ENCODE results near the gene HK3.
A peak's percentile ranks its signal among the peaks of the same experiment; 100 is the strongest.

Gene HK3

DNA sequence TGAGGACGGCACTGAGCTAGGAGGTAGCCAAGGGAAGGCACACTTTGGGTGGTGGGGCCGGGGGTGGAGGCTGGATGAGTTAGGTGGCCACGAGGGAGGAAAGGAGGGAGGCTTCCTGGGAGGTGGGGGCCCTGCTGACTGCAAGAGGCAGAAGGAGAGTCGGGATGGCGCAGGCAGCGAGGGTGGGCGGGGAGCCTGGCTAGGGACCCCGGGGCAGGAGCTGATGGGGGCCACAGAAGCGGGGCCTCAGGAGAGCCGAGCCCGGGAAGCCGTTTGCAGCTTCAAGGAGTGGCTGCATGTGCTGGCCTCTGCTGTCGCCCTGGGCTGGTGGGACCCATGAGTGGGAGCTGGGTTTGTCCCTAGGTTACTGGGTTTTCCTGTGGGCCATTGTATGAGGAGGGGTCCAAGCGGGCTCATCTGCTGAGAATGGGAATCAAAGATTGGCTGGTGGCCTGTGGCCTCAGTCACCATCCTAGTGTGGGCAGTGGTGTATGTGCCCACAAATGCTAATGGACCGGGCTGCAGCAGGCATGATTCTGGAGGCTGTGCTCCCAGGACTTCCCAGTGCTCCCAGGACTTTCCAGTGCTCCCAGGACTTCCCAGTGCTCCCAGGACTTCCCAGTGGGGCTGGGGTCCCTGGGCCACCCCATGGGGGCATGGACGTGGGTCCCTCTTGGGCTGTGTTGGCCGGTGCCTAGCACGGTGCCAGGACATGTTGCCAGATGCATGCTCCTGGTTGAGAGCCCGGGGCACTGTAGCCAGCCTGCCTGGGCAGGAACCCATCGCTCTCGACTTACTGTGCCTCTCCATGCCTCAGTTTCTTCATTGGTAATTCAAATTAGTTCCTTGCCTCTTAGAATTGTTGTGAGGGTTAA is 48.5 kb downstream of the HK3 start:
- DNase-seq: no peak

DNA sequence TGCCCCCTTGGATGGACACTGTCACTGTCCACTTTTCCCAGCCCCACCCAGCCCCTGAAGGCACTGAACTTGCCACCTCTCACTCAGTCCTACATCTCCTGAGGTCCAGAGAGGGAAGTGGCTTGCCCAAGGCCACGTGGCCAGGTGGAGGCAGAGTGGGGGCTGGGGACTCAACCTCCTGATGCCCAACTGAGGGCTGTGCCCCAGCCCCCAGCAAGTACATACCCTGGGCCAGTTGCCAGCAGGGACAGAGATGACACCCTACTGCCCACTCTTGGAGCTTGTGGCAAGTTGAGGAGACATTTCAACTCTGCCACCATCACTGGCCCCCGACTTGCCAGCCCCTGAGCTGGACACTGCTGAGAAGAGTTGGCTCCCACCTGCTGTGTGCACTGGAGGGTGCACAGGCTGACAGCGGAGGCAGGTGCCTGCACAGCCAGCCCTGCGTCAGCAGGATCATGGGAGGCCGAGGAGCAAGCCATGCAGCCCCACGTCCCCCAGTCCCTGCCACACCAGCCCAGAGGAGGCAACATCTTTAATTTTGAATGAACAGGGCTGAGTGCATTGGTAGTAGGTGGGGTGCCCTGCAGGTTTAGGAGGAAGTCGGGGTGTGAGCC is 49.4 kb downstream of the HK3 start:
- no peak for DNase-seq

DNA sequence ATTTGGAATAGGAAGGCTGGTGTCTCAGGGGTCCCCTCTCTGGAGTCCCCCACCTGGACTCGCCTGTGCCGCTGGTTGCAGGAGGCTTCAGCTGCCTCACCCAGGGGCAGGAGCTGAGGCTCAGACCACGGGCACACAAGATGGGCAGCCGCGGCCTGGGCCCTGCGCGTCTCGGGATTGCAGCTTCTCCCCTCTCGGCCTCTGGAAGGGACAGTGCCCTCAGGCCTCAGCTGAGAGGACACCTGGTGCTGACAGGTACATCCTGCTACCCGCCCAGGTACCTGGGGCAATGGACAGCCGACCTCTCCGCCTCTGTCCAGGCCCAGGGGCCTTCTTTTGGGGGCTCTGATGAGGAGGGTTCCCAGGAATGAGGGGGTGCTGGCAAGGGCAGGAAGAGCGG is 50.5 kb downstream of the HK3 start:
- no peak for DNase-seq

DNA sequence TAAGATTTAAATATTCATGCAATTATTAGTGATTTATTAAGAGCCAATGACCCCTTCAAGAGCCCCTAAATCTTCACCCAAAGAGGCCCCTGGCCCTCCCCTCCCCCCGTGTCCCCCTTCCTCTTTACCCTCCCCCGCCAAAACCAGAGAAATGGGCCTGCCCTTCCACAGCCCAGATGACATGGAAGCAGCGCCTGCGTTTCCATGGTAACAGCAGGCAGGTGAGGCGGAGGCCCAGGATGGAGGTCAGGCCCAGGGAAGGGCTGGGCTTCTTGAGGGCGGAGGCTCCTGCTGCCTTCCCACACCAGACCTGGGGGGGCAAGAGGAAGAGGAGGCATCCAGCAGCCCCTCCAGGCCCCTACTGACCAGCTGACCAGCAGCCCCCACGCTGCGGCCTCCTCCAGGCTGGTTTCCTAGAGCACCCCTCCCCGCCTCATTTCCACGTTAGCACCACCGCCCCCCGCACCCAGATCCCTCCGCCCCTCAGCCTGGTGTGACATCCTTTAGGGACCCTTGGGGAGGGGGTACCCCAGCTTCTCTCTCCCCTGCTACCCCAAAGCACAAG is 51.3 kb downstream of the HK3 start:
- no peak for DNase-seq

DNA sequence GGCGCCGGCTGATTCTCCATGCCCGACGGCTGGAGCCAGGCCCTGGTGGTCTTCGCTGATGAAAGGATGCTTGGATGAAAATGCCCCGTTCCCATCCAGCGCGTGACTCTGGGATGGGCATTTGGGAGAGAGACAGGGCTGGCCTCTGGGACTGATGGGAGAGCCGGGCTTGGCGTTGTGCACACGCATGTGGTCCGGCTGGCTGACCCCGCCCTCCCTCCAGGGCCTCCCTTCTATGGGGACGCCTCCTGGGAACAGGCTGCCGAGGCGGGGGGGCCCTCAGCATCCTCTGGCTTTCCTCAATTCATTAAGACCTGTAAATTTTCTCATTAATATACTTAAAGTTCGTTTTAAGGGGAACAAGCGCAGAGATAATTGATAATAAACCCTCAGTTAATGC is 52.0 kb downstream of the HK3 start:
- DNase-seq: no peak

DNA sequence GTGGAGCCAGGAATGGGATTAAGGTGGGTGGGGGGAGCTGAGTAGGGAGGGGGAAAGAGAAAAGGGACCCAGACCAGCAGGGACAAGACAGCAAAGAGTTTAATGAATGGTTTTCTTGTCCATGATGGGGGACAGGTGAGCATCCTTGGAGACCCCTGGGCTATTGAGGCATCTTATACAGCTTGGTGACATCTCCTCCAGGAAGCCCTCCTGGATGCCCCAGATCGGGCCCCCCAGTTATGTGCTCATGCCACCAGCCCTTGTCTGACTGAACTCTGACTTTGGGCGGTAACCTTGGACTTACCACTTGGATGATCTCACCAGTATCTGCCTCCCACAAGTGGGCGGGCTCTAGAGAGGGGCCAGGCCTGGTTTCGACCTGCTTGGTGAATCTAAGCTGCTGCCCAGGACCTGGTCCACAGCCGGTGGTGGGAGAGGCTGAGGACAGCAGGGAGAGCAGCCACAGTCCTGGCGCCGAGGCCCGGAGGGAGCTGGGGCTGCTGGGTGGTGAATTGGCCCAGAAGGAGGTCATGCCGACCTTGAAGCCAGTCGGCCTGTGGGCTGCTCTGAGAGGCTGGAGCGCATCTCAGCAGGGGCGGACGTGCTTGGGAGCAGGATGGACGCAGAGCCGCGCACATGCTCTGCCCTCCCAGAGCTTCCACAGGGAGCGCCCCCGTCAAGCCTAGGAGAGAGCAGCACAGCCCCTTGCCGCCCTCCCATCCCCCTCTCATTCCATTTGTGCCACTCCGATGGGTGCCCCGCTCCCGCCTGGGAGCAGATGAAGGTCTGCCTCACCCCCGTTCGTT is 52.6 kb downstream of the HK3 start:
- no peak for DNase-seq

DNA sequence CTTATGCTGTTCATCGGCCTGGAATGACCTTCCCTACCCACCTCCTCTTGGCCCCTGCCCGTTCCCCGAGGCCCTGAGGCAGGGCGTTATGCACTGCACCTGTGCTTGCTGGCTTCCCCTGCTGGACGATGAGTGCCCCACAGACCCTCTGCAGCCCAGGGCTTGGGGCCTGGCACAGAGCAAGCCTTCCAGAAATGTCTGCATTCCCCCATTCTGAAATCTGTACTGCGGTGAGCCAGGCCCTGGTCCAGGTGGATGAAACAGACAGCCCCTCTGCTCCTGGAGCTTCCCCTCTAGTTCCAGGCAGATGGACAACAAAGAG is 53.8 kb downstream of the HK3 start:
- DNase-seq: no peak

DNA sequence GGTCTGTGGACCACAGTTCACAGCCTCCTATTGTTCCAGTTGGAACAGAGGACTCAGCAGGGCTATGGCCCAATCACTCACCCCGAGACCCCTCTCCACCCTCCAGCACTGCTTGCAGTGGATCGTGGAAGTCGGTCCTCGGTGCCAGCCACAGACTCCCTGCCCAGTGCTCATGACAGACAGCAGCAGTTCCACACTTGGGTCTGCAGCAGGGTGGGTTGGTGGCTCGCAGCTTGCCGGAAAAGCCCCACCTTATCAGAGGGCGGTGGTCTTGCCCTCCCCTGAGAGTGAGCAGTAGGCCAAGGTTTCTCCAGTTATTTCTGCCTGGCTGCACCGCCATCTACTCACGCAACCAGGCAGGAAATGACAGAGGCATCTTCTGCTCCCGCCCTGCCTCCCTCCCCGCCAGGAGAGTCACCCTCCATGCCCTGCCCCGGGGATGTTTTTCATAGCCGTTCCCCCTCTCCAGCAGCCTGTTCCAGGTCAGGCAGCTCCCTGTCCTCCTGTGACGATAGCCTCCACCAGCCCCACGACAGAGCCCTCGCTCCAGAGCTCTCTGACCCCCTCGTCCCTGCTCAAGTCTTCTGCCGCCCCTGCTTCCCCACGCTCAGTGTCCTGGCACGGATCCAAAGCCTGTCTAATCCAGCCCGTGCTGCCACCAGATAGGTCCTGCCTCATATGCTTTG is 54.3 kb downstream of the HK3 start:
- DNase-seq: peak in 1 of 51 donors; percentile 10

DNA sequence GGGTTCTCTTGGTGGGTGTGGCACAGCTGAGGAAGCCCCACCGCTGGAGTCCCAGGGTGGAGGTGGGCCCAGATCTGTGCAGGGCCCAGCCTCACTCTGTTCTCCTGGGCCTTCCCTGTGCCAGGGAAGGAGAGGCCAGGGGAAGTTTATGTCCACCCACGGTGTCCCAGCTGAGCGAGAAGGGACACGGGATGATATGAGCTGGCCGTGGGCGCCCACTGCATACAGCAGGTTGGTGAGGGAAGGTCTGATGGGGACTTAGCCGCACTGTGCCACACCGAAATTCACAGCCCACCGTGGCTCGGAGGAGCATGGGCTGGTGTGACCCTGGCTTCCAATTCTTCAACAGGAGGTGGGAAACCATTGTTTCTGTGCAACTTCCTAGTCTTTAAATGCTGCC is 54.9 kb downstream of the HK3 start:
- peak in 1 of 51 donors; percentile 29 for DNase-seq

DNA sequence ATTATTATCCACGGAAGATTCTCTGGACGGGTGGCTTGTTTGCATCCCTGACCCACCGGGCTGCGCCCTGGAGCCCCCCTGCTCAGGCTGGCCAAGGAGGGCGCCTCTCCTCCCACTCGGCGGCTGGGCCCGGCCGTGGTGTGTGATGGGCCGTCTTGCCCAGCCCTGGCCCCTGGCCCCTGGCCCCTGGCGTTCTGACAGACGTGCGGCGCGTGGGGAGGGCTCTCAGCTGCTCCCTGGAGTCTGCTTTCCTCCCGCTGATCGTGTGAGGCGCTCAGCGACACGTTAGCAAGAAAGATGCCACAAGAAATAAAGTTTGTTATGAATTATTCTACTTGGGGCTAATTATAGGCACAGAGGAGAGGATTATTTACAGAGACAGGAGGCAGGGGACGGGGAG is 55.5 kb downstream of the HK3 start:
- no peak for DNase-seq

DNA sequence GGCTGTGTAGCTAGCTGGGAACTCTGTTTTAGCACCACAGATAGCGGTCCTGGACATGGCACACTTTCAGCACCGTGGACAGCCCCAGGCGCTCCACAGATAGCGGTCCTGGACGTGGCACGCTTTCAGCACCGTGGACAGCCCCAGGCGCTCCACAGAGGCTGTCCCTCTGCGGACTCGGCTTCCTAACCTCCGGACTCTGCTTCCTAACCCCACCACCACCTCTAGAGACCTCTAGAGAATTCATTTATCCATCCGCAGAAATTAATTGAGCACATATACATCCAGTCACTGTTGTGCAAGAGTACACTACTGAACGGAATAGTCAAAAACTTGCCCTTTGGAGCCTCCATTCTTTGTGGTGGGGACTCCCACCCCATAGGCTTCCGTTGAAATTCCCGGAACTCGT is 61.4 kb downstream of the HK3 start:
- DNase-seq: peak in 40 of 51 donors; percentile 11 to 75 (median 50)

DNA sequence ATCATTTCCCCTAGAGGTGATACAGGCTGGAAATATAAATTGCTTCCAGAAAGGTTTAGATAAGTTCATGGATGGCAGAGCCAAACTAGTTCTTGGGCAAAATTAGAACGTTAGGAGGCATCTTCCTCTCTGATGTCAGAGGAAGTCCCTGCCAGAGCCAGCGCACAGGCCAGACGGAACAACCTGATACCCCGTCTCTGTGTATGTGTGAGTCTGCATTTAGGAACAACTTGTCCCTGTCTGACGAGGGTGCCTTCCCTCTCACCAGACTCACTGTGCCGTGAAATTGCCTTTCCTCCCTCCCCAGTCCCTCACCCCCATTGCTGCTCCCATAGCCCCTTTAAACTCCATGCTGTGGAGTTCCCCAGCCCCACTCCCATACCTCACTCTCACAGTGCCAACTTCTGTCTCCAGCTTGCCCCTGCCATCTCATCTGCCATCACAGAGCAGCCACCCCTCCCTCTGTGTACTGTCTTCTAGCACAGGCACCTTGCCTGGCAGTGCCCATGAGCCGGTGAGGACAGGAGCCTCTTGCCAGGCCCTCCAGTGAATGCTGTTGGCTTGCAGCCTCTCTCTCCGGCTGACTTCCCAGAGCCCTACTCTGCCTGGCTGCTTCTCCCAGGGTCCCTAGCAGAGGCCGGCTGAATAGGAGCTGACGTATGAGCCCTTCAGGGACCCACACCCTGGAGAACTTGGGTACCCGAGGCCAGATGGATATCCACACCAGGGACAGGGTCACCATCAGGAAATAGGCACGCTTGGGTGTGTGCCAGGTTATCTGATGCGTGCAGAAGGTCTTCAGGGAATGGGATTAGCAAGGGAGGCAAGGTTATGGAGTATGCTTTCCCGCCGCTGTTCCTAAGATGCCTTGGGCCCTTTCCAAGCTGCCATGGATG is 62.1 kb downstream of the HK3 start:
- DNase-seq: peak in 1 of 51 donors; percentile 37

DNA sequence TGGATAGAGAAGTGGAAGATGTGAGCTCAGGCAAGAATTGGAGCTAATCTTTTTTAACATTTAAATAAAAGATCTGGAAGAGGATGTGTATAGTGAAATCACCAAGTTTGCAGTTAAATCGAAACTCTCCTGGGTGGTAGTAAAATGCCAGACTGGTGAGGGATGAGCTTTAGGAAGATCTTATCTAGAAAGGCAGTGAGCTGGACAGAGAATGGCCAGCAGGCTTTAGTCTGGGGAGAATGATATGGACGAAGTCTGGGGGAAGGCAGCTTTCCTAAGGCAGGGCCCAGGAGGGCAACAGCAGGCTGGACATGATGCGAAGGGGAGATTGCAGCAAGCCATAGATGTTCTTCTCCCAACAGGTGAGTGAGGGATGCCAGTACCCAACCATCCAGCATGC is 63.2 kb downstream of the HK3 start:
- DNase-seq: no peak

DNA sequence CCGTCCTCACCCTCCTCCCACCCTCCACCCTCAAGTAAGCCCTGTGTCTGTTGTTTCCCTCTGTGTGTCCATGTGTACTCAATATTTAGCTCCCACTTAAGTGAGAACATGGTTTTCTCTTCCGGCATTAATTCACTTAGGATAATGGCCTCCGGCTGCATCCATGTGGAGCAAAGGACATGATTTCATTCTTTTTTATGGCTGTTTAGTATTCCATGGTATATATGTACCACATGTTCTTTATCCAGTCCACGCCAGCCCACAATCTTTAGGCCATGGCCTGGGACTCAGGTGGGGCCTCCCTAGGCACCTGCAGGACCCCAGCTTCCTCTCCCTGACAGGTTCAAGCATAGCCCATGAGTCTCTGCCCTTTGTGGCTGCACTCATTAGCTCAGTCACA is 65.9 kb downstream of the HK3 start:
- DNase-seq: no peak

DNA sequence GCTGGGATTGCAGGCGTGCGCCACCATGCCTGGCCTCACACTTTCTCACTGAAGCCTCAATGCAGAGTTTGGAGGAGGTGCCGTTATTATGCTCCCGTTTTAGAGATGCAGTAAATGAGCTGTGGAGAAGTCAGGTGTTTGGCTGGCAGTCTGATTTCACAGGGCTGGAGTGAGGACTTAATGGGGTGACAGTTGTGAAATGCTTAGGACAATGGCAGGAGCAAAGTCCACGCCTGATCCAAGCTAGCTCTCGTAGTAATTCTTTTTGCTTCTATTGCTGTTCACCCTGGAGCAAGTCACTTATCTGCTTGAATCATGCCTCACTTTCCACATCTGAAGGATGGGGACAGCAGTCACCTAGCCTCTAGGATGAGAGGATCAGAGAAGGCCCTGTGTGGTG is 67.0 kb downstream of the HK3 start:
- DNase-seq: no peak

DNA sequence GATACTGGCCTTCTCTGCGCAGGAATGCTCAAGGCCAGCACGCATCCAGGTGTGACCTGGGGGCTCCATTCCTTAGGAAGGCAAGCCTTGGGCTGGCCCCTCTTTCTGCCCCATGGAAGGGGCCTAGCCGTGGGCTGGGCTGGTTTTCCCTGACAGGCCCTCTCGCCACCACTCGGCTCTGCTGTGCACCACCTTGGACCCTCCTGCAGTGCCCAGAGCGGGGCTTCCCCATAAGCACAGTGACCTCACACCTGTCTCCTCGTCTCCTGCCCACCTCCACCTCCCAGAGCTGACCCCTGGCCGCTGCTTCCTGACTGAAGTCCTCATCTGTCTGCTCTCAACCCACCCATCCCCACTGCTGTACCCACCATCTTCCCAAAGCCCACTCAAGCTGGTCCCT is 67.7 kb downstream of the HK3 start:
- DNase-seq: no peak

DNA sequence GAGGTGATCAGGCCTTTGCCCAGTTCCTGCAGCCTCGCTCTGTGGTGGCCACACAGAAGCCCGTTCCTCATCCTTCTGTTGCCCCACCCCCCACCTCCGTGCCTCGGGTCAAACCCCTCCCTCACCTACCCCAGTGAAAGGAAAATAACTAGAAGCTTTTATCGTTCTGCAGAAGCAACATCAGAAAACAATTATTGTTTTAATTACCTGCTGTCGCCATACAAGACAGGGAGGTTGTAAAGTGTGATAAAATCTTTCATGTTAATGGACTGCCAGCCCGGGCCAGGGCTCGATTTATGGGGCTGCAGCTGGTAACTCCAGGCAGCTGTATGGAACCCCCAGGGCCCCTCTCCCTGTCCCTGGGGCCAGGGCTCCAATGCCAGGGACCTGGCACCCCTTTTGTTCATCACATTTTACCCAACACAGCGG is 68.1 kb downstream of the HK3 start:
- DNase-seq: no peak

Data from hypothalamus (tissue), 51 donors.